SK-N-SH treated with all-trans-retinoic acid at 6 μM for 48 hours (cell line): Measurements from ENCODE around the gene WFDC1.

Experiments used
- ATAC-seq: fragments of 200-7000 bp; cut with Tn5 transposase; 3 replicates; pipeline ENCODE4 v1.9.1; 2020; ENCODE audit warnings: mild to moderate bottlenecking, moderate library complexity
- BACH2 ChIP-seq: fragments of 250-450 bp; sonication (Bioruptor Pico); IDR thresholded peaks from 2 replicates; pipeline ENCODE4 v1.9.0; 2021; ENCODE audit warnings: mild to moderate bottlenecking, borderline replicate concordance
- CREB5 ChIP-seq: fragments of 250-450 bp; sonication (Bioruptor Pico); IDR thresholded peaks from 2 replicates; pipeline ENCODE4 v1.5.1; 2020; ENCODE audit warnings: low read depth, mild to moderate bottlenecking, moderate library complexity
- CSDC2 ChIP-seq: fragments of 250-450 bp; sonication (Bioruptor Pico); IDR thresholded peaks from 2 replicates; pipeline ENCODE4 v1.5.0; 2020; ENCODE audit warnings: mild to moderate bottlenecking, moderate library complexity
- GLIS3 ChIP-seq: fragments of 250-450 bp; sonication (Bioruptor Pico); IDR thresholded peaks from 2 replicates; pipeline ENCODE4 v1.5.0; 2020; ENCODE audit warnings: mild to moderate bottlenecking, moderate library complexity
- ISL1 ChIP-seq: fragments of 250-450 bp; sonication (Bioruptor Pico); IDR thresholded peaks from 2 replicates; pipeline ENCODE4 v2.1.2; 2022; ENCODE audit warnings: mild to moderate bottlenecking, moderate library complexity
- OSR1 ChIP-seq: fragments of 250-450 bp; sonication (Bioruptor Pico); IDR thresholded peaks from 2 replicates; pipeline ENCODE4 v1.8.0; 2022; ENCODE audit warnings: moderate library complexity, mild to moderate bottlenecking, inconsistent platforms
- PATZ1 ChIP-seq: fragments of 250-450 bp; sonication (Bioruptor Pico); IDR thresholded peaks from 2 replicates; pipeline ENCODE4 v1.8.0; 2020; ENCODE audit warnings: mild to moderate bottlenecking, moderate library complexity, borderline replicate concordance
- PPARA ChIP-seq: fragments of 250-450 bp; sonication (Bioruptor Pico); IDR thresholded peaks from 2 replicates; pipeline ENCODE4 v1.5.0; 2020; ENCODE audit warnings: mild to moderate bottlenecking, borderline replicate concordance
- TOX ChIP-seq: fragments of 250-450 bp; sonication (Bioruptor Pico); IDR thresholded peaks from 2 replicates; pipeline ENCODE4 v1.8.0; 2021; ENCODE audit warnings: mild to moderate bottlenecking, moderate library complexity, borderline replicate concordance
- ZC3H10 ChIP-seq: fragments of 250-450 bp; sonication (Bioruptor Pico); IDR thresholded peaks from 2 replicates; pipeline ENCODE4 v1.5.1; 2021; ENCODE audit warnings: mild to moderate bottlenecking, moderate library complexity
- ZFP3 ChIP-seq: fragments of 250-450 bp; sonication (Bioruptor Pico); IDR thresholded peaks from 2 replicates; pipeline ENCODE4 v1.5.0; 2020; ENCODE audit warnings: mild to moderate bottlenecking, moderate library complexity
- ZFP30 ChIP-seq: fragments of 450-650 bp; formaldehyde crosslinking; IDR thresholded peaks from 2 replicates; pipeline ENCODE4 v1.5.0; 2022; ENCODE audit warnings: mild to moderate bottlenecking, moderate library complexity
- ZNF565 ChIP-seq: fragments of 450-650 bp; formaldehyde crosslinking; conservative IDR thresholded peaks from 2 replicates; pipeline ENCODE4 v1.5.0; 2020; ENCODE audit warnings: low read depth, mild to moderate bottlenecking, moderate library complexity
- ZNF70 ChIP-seq: fragments of 450-650 bp; formaldehyde crosslinking; IDR thresholded peaks from 2 replicates; pipeline ENCODE4 v1.5.0; 2020; ENCODE audit warnings: mild to moderate bottlenecking, moderate library complexity
- ZNF8 ChIP-seq: fragments of 450-650 bp; formaldehyde crosslinking; IDR thresholded peaks from 2 replicates; pipeline ENCODE4 v1.5.0; 2020; ENCODE audit warnings: mild to moderate bottlenecking, moderate library complexity
- TF ChIP-seq, protein P1 (sequence below): fragments of 250-450 bp; sonication (Bioruptor Pico); IDR thresholded peaks from 2 replicates; pipeline ENCODE4 v1.8.0; 2021; ENCODE audit warnings: low read depth, mild to moderate bottlenecking, moderate library complexity, borderline replicate concordance
- TF ChIP-seq, protein P2 (sequence below): fragments of 250-450 bp; sonication (Bioruptor Pico); IDR thresholded peaks from 2 replicates; pipeline ENCODE4 v1.5.0; 2020; ENCODE audit warnings: mild to moderate bottlenecking, moderate library complexity
- TF ChIP-seq, protein P3 (sequence below): fragments of 250-450 bp; sonication (Bioruptor Pico); IDR thresholded peaks from 2 replicates; pipeline ENCODE4 v1.5.1; 2021; ENCODE audit warnings: mild to moderate bottlenecking, moderate library complexity

The WFDC1 gene

GRCh38 chr16:84355149-84355548, 60.5 kb downstream of the WFDC1 start:
- TF ChIP-seq PPARA (CRISPR knock-in tag) (no peak), ISL1 (CRISPR knock-in tag) (no peak), ZNF565 (CRISPR knock-in tag) (no peak), ZNF8 (CRISPR knock-in tag) (no peak), CREB5 (CRISPR knock-in tag) (no peak), BACH2 (CRISPR knock-in tag) (no peak)
- TF ChIP-seq, protein P1, sequence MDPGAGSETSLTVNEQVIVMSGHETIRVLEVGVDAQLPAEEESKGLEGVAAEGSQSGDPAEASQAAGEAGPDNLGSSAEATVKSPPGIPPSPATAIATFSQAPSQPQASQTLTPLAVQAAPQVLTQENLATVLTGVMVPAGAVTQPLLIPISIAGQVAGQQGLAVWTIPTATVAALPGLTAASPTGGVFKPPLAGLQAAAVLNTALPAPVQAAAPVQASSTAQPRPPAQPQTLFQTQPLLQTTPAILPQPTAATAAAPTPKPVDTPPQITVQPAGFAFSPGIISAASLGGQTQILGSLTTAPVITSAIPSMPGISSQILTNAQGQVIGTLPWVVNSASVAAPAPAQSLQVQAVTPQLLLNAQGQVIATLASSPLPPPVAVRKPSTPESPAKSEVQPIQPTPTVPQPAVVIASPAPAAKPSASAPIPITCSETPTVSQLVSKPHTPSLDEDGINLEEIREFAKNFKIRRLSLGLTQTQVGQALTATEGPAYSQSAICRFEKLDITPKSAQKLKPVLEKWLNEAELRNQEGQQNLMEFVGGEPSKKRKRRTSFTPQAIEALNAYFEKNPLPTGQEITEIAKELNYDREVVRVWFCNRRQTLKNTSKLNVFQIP (CRISPR knock-in tag): no peak
- TF ChIP-seq, protein P2, sequence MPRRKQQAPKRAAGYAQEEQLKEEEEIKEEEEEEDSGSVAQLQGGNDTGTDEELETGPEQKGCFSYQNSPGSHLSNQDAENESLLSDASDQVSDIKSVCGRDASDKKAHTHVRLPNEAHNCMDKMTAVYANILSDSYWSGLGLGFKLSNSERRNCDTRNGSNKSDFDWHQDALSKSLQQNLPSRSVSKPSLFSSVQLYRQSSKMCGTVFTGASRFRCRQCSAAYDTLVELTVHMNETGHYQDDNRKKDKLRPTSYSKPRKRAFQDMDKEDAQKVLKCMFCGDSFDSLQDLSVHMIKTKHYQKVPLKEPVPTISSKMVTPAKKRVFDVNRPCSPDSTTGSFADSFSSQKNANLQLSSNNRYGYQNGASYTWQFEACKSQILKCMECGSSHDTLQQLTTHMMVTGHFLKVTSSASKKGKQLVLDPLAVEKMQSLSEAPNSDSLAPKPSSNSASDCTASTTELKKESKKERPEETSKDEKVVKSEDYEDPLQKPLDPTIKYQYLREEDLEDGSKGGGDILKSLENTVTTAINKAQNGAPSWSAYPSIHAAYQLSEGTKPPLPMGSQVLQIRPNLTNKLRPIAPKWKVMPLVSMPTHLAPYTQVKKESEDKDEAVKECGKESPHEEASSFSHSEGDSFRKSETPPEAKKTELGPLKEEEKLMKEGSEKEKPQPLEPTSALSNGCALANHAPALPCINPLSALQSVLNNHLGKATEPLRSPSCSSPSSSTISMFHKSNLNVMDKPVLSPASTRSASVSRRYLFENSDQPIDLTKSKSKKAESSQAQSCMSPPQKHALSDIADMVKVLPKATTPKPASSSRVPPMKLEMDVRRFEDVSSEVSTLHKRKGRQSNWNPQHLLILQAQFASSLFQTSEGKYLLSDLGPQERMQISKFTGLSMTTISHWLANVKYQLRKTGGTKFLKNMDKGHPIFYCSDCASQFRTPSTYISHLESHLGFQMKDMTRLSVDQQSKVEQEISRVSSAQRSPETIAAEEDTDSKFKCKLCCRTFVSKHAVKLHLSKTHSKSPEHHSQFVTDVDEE: no peak
- TF ChIP-seq, all 23 proteins: peak for 0
- ATAC-seq: no peak

GRCh38 chr16:84356176-84356575, 61.5 kb downstream of the WFDC1 start:
- TF ChIP-seq GLIS3 (CRISPR knock-in tag) (no peak), PATZ1 (CRISPR knock-in tag) (no peak), ISL1 (CRISPR knock-in tag) (no peak), CSDC2 (no peak), ZFP3 (CRISPR knock-in tag) (no peak), ZC3H10 (CRISPR knock-in tag) (no peak), BACH2 (CRISPR knock-in tag) (no peak), CREB5 (CRISPR knock-in tag) (no peak), ZFP30 (CRISPR knock-in tag) (no peak), TOX (CRISPR knock-in tag) (no peak), OSR1 (no peak), ZNF70 (no peak)
- TF ChIP-seq, protein P3, sequence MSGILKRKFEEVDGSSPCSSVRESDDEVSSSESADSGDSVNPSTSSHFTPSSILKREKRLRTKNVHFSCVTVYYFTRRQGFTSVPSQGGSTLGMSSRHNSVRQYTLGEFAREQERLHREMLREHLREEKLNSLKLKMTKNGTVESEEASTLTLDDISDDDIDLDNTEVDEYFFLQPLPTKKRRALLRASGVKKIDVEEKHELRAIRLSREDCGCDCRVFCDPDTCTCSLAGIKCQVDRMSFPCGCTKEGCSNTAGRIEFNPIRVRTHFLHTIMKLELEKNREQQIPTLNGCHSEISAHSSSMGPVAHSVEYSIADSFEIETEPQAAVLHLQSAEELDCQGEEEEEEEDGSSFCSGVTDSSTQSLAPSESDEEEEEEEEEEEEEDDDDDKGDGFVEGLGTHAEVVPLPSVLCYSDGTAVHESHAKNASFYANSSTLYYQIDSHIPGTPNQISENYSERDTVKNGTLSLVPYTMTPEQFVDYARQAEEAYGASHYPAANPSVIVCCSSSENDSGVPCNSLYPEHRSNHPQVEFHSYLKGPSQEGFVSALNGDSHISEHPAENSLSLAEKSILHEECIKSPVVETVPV: no peak
- TF ChIP-seq, protein P1 (CRISPR knock-in tag): no peak
- no peak for ATAC-seq
